Measurements from ENCODE around the gene LEMD1.

The LEMD1 gene

GRCh38 chr1:205373022-205373797 lies 48.6 kb downstream of the LEMD1 start:
- no peaks in the 10 kb centered on the region for H3K79me2 ChIP-seq (ENCODE audit: control insufficient read depth, insufficient read depth, low read length, poor library complexity)
- no peaks in the 10 kb centered on the region for H3K27me3 ChIP-seq (ENCODE audit: insufficient read depth, low read length)
- H3K9me3 ChIP-seq (ENCODE audit: insufficient read depth, low read depth, low read length): no peaks in the 10 kb centered on the region
- no peak overlapping the region for H3K27ac ChIP-seq (ENCODE audit: low read depth, low read length)
- H3K23ac ChIP-seq (ENCODE audit: low read length): no peak overlapping the region
- no CpG with 5 or more reads among the region's 9 CpGs for WGBS (ENCODE audit: extremely low coverage, insufficient coverage, insufficient read length)
- H3K18ac ChIP-seq (ENCODE audit: low read length): no peak overlapping the region
- no peak overlapping the region for H3K14ac ChIP-seq (ENCODE audit: low read length)
- H3K4me1 ChIP-seq (ENCODE audit: control insufficient read depth in 1 of 2, insufficient read depth in 2 of 2, low read length in 2 of 2): peaks cover 4 to 13% of the 10 kb centered on the region in 2 experiments
- no peak overlapping the region for H4K8ac ChIP-seq (ENCODE audit: low read depth, low read length)
- H3K79me1 ChIP-seq (ENCODE audit: low read length): no peaks in the 10 kb centered on the region
- H4K91ac ChIP-seq (ENCODE audit: low read depth, low read length): no peak overlapping the region
- H4K12ac ChIP-seq (ENCODE audit: low read depth, low read length): no peak overlapping the region
- H2BK12ac ChIP-seq (ENCODE audit: low read length): no peak overlapping the region
- no peak overlapping the region for H3K4me3 ChIP-seq (ENCODE audit: low read depth, low read length)
- H3K4me2 ChIP-seq (ENCODE audit: low read length): no peak overlapping the region
- H2AFZ ChIP-seq (ENCODE audit: insufficient read depth, low read length, poor library complexity): no peak overlapping the region
- H2BK5ac ChIP-seq (ENCODE audit: low read depth, low read length, poor library complexity): no peak overlapping the region
- H2BK120ac ChIP-seq (ENCODE audit: insufficient read depth, low read length, poor library complexity): no peak overlapping the region
- H3K9ac ChIP-seq (ENCODE audit: low read length): no peak overlapping the region
- H3K36me3 ChIP-seq (ENCODE audit: control insufficient read depth in 1 of 2, insufficient read depth in 2 of 2, low read length in 2 of 2): no peaks in the 10 kb centered on the region
- no peak overlapping the region for H3K4ac ChIP-seq (ENCODE audit: low read depth, low read length)
- H2AK5ac ChIP-seq (ENCODE audit: low read length): no peak overlapping the region
- DNase-seq: no peak

GRCh38 chr1:205371871-205372660 lies 49.8 kb downstream of the LEMD1 start:
- Histone ChIP-seq H3K23ac (ENCODE audit: low read length) (no peak overlapping the region), H3K79me2 (ENCODE audit: control insufficient read depth, insufficient read depth, low read length, poor library complexity) (no peaks in the 10 kb centered on the region), H4K91ac (ENCODE audit: low read depth, low read length) (peak overlapping the region; percentile 34), H3K27ac (ENCODE audit: low read depth, low read length) (peak overlapping the region; percentile 32), H3K9ac (ENCODE audit: low read length) (no peak overlapping the region), H3K36me3 (ENCODE audit: control insufficient read depth in 1 of 2, insufficient read depth in 2 of 2, low read length in 2 of 2) (no peaks in the 10 kb centered on the region), H3K4me3 (ENCODE audit: low read depth, low read length) (no peak overlapping the region), H2BK12ac (ENCODE audit: low read length) (peak overlapping the region; percentile 51), H3K4me2 (ENCODE audit: low read length) (no peak overlapping the region), H2AK5ac (ENCODE audit: low read length) (no peak overlapping the region), H3K79me1 (ENCODE audit: low read length) (no peaks in the 10 kb centered on the region), H4K8ac (ENCODE audit: low read depth, low read length) (no peak overlapping the region), H2BK5ac (ENCODE audit: low read depth, low read length, poor library complexity) (no peak overlapping the region), H3K4me1 (ENCODE audit: control insufficient read depth in 1 of 2, insufficient read depth in 2 of 2, low read length in 2 of 2) (peaks cover 4 to 13% of the 10 kb centered on the region in 2 experiments), H3K14ac (ENCODE audit: low read length) (no peak overlapping the region), H3K18ac (ENCODE audit: low read length) (no peak overlapping the region), H2BK120ac (ENCODE audit: insufficient read depth, low read length, poor library complexity) (peak overlapping the region; percentile 34), H3K9me3 (ENCODE audit: insufficient read depth, low read depth, low read length) (no peaks in the 10 kb centered on the region), H3K27me3 (ENCODE audit: insufficient read depth, low read length) (no peaks in the 10 kb centered on the region), H2AFZ (ENCODE audit: insufficient read depth, low read length, poor library complexity) (no peak overlapping the region), H3K4ac (ENCODE audit: low read depth, low read length) (no peak overlapping the region), H4K12ac (ENCODE audit: low read depth, low read length) (no peak overlapping the region)
- DNase-seq: no peak
- WGBS (ENCODE audit: extremely low coverage, insufficient coverage, insufficient read length): no CpG with 5 or more reads among the region's 11 CpGs

- Histone ChIP-seq H3K79me1 (ENCODE audit: low read length) (no peaks in the 10 kb centered on the region), H3K27me3 (ENCODE audit: insufficient read depth, low read length) (no peaks in the 10 kb centered on the region), H3K4me1 (ENCODE audit: control insufficient read depth in 1 of 2, insufficient read depth in 2 of 2, low read length in 2 of 2) (peaks cover 4 to 11% of the 10 kb centered on the region in 2 experiments), H2BK120ac (ENCODE audit: insufficient read depth, low read length, poor library complexity) (no peak overlapping the region), H4K91ac (ENCODE audit: low read depth, low read length) (no peak overlapping the region), H3K36me3 (ENCODE audit: control insufficient read depth in 1 of 2, insufficient read depth in 2 of 2, low read length in 2 of 2) (no peaks in the 10 kb centered on the region), H3K4me2 (ENCODE audit: low read length) (no peak overlapping the region), H2AFZ (ENCODE audit: insufficient read depth, low read length, poor library complexity) (no peak overlapping the region), H2BK12ac (ENCODE audit: low read length) (no peak overlapping the region), H3K4me3 (ENCODE audit: low read depth, low read length) (no peak overlapping the region), H3K9ac (ENCODE audit: low read length) (no peak overlapping the region), H2AK5ac (ENCODE audit: low read length) (no peak overlapping the region), H3K79me2 (ENCODE audit: control insufficient read depth, insufficient read depth, low read length, poor library complexity) (no peaks in the 10 kb centered on the region), H3K18ac (ENCODE audit: low read length) (no peak overlapping the region), H3K9me3 (ENCODE audit: insufficient read depth, low read depth, low read length) (no peaks in the 10 kb centered on the region), H4K12ac (ENCODE audit: low read depth, low read length) (no peak overlapping the region), H3K27ac (ENCODE audit: low read depth, low read length) (no peak overlapping the region), H3K23ac (ENCODE audit: low read length) (no peak overlapping the region), H3K4ac (ENCODE audit: low read depth, low read length) (no peak overlapping the region), H2BK5ac (ENCODE audit: low read depth, low read length, poor library complexity) (no peak overlapping the region), H4K8ac (ENCODE audit: low read depth, low read length) (no peak overlapping the region), H3K14ac (ENCODE audit: low read length) (no peak overlapping the region)
- DNase-seq: no peak
Observed at GRCh38 chr1:205370780-205371179, 51.1 kb downstream of the LEMD1 start.

- Histone ChIP-seq H3K23ac (ENCODE audit: low read length) (no peak overlapping the region), H3K79me1 (ENCODE audit: low read length) (no peaks in the 10 kb centered on the region), H3K27me3 (ENCODE audit: insufficient read depth, low read length) (no peaks in the 10 kb centered on the region), H3K18ac (ENCODE audit: low read length) (no peak overlapping the region), H3K4me3 (ENCODE audit: low read depth, low read length) (no peak overlapping the region), H4K8ac (ENCODE audit: low read depth, low read length) (no peak overlapping the region), H2BK12ac (ENCODE audit: low read length) (no peak overlapping the region), H2AFZ (ENCODE audit: insufficient read depth, low read length, poor library complexity) (no peak overlapping the region), H4K12ac (ENCODE audit: low read depth, low read length) (no peak overlapping the region), H3K27ac (ENCODE audit: low read depth, low read length) (no peak overlapping the region), H3K9me3 (ENCODE audit: insufficient read depth, low read depth, low read length) (no peaks in the 10 kb centered on the region), H3K4ac (ENCODE audit: low read depth, low read length) (no peak overlapping the region), H4K91ac (ENCODE audit: low read depth, low read length) (no peak overlapping the region), H2AK5ac (ENCODE audit: low read length) (no peak overlapping the region), H3K4me2 (ENCODE audit: low read length) (no peak overlapping the region), H3K36me3 (ENCODE audit: control insufficient read depth in 1 of 2, insufficient read depth in 2 of 2, low read length in 2 of 2) (no peaks in the 10 kb centered on the region), H3K9ac (ENCODE audit: low read length) (no peak overlapping the region), H3K79me2 (ENCODE audit: control insufficient read depth, insufficient read depth, low read length, poor library complexity) (no peaks in the 10 kb centered on the region), H2BK5ac (ENCODE audit: low read depth, low read length, poor library complexity) (no peak overlapping the region), H3K4me1 (ENCODE audit: control insufficient read depth in 1 of 2, insufficient read depth in 2 of 2, low read length in 2 of 2) (peaks cover 4 to 11% of the 10 kb centered on the region in 2 experiments), H3K14ac (ENCODE audit: low read length) (no peak overlapping the region), H2BK120ac (ENCODE audit: insufficient read depth, low read length, poor library complexity) (no peak overlapping the region)
- DNase-seq: no peak
- WGBS (ENCODE audit: extremely low coverage, insufficient coverage, insufficient read length): no CpG with 5 or more reads among the region's 3 CpGs
Observed at GRCh38 chr1:205369701-205370123, 52.1 kb downstream of the LEMD1 start.

All from trophoblast cell (in vitro differentiated cells and primary cell).